Loucy (cell line): ENCODE data around the gene FGFRL1.

ENCODE experiments used
- CTCF ChIP-seq: fragments of 200-600 bp; sonication (generic); conservative IDR thresholded peaks from 2 replicates; pipeline ENCODE4 v1.5.1; 2014; ENCODE audit warnings: mild to moderate bottlenecking, antibody characterized with exemption, low read length
- EZH2phosphoT487 ChIP-seq: fragments of 200-600 bp; IDR thresholded peaks from 2 replicates; pipeline ENCODE4 v1.6.1; 2018; ENCODE audit warnings: antibody characterized with exemption, mild to moderate bottlenecking, moderate library complexity, borderline replicate concordance

- TF ChIP-seq CTCF = no peak
- no peak for TF ChIP-seq EZH2phosphoT487
Measured at GRCh38 chr4:968621-969394, 42.6 kb upstream of the FGFRL1 start.
